ENCODE measurements around the gene ELOVL6. TPM values are rescaled to one million over a fixed set of nuclear protein-coding genes. Genes with fewer than 3 reads are reported as not detected.
"Not testable (repeated sequence)": the region's sequence is repeated elsewhere in the genome, so short reads cannot be mapped to it uniquely, and the experiment has no call there.

The ELOVL6 gene
- total RNA-seq, 4 donors from 2014 or later: 2.2 to 5.8 (median 5.0) TPM

- DNase-seq (ENCODE audit: low spot score) (no peak), ATAC-seq (ENCODE audit: low FRiP score) (no peak)
- no peak for TF ChIP-seq CTCF (IDR thresholded peaks at IDR 0.05)
These were observed 37.8 kb downstream of the ELOVL6 start for GRCh38 chr4:110160618-110161017.

GRCh38 chr4:110159541-110159940 is 38.9 kb downstream of the ELOVL6 start:
- no peak for TF ChIP-seq CTCF (IDR thresholded peaks at IDR 0.05)
- no peak for DNase-seq (ENCODE audit: low spot score)
- ATAC-seq (ENCODE audit: low FRiP score): no peak

- no peak for TF ChIP-seq CTCF (IDR thresholded peaks at IDR 0.05)
- DNase-seq (ENCODE audit: low spot score) (no peak), ATAC-seq (ENCODE audit: low FRiP score) (no peak)
These were observed 40.8 kb downstream of the ELOVL6 start for GRCh38 chr4:110157580-110157979.

GRCh38 chr4:110157166-110157565 is 41.2 kb downstream of the ELOVL6 start:
- not testable (repeated sequence) for ATAC-seq (ENCODE audit: low FRiP score); DNase-seq (ENCODE audit: low spot score)

- no peak for DNase-seq (ENCODE audit: low spot score)
- TF ChIP-seq CTCF (IDR thresholded peaks at IDR 0.05): no peak
- no peak for ATAC-seq (ENCODE audit: low FRiP score)
These were observed 42.0 kb downstream of the ELOVL6 start for GRCh38 chr4:110156442-110156841.

GRCh38 chr4:110155654-110156053 is 42.8 kb downstream of the ELOVL6 start:
- ATAC-seq (ENCODE audit: low FRiP score): no peak
- no peak for TF ChIP-seq CTCF (IDR thresholded peaks at IDR 0.05)
- DNase-seq (ENCODE audit: low spot score): no peak

- ATAC-seq (ENCODE audit: low FRiP score) (no peak), DNase-seq (ENCODE audit: low spot score) (no peak)
- no peak for TF ChIP-seq CTCF (IDR thresholded peaks at IDR 0.05)
These were observed 43.8 kb downstream of the ELOVL6 start for GRCh38 chr4:110154582-110154981.

GRCh38 chr4:110152386-110152785 is 46.0 kb downstream of the ELOVL6 start:
- DNase-seq (ENCODE audit: low spot score): no peak
- ATAC-seq (ENCODE audit: low FRiP score): no peak
- no peak for TF ChIP-seq CTCF (IDR thresholded peaks at IDR 0.05)

Measured in omental fat pad (tissue), 4 donors.